ENCODE measurements around the gene PYCR2.
"Not testable (repeated sequence)": the region's sequence is repeated elsewhere in the genome, so short reads cannot be mapped to it uniquely, and the experiment has no call there.

The PYCR2 gene

DNA sequence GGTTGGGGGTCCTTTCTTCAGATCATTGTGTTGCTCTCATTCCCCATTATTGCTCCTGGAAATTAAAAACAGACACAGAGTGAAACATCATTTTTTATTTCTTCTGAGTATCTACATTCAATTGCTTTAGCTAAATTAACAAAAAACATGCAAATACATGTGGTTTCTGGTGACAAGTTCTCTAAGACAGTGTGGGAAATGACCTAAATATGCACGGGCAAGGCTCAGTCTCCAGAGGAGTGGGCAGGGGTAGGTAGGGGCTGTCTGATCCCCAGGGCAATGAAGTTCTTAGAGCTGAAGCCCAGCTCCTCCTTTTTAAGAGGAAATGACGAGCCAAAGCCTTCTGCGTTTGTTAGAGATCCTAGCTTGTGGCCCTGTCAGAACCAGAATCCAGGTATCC, 12.5 kb upstream of the PYCR2 start:
- Histone ChIP-seq H3K4me1 (peaks cover 28% of the 10 kb centered on the region), H3K4me3 (no peak overlapping the region), H3K9ac (peak overlapping the region; percentile 34), H3K9me3 (no peaks in the 10 kb centered on the region), H3K27me3 (no peaks in the 10 kb centered on the region), H3K27ac (no peak overlapping the region), H3K4me2 (peak overlapping the region; percentile 56), H3K36me3 (no peaks in the 10 kb centered on the region), H4K20me1 (no peaks in the 10 kb centered on the region)
- no peak for TF ChIP-seq Cebpa-rat (IDR thresholded peaks at IDR 0.05)

GRCh38 chr1:225936086-225936485, 12.0 kb upstream of the PYCR2 start:
- H3K27me3 ChIP-seq, H3K9me3 ChIP-seq, H4K20me1 ChIP-seq, H3K4me3 ChIP-seq, H3K9ac ChIP-seq, H3K36me3 ChIP-seq, H3K27ac ChIP-seq: not testable (repeated sequence)
- H3K4me1 ChIP-seq: peaks cover 23% of the 10 kb centered on the region
- peak overlapping the region; percentile 56 for H3K4me2 ChIP-seq

DNA sequence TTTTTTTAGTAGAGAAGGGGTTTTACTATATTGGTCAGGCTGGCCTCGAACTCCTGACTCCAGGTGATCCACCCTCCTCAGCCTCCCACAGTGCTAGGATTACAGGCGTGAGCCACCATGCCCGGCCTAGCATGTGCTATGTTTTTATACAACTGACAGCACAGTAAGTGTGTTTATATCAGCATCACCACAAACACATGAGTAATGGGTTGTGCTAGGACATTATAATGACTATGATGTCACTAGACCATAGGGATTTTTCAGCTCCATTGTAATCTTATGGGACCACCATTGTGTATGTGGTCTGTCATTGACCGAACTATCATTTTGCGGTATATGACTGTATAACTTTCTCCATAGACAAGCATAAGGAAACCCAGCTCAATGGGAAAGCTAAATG, 10.7 kb upstream of the PYCR2 start:
- Histone ChIP-seq H4K20me1 (no peaks in the 10 kb centered on the region), H3K27me3 (no peaks in the 10 kb centered on the region), H3K9ac (no peak overlapping the region), H3K27ac (no peak overlapping the region), H3K36me3 (no peaks in the 10 kb centered on the region), H3K9me3 (no peaks in the 10 kb centered on the region), H3K4me3 (no peak overlapping the region), H3K4me2 (no peak overlapping the region), H3K4me1 (peaks cover 14% of the 10 kb centered on the region)
- TF ChIP-seq Cebpa-rat (IDR thresholded peaks at IDR 0.05): no peak

GRCh38 chr1:225933072-225933471, 9.0 kb upstream of the PYCR2 start:
- H3K9me3 ChIP-seq: no peaks in the 10 kb centered on the region
- H3K27me3 ChIP-seq: no peaks in the 10 kb centered on the region
- no peaks in the 10 kb centered on the region for H3K36me3 ChIP-seq
- H3K4me2 ChIP-seq: no peak overlapping the region
- H3K4me1 ChIP-seq: peaks cover 14% of the 10 kb centered on the region
- no peak overlapping the region for H3K27ac ChIP-seq
- no peaks in the 10 kb centered on the region for H4K20me1 ChIP-seq
- H3K4me3 ChIP-seq: no peak overlapping the region
- no peak for TF ChIP-seq Cebpa-rat (IDR thresholded peaks at IDR 0.05)
- H3K9ac ChIP-seq: no peak overlapping the region

DNA sequence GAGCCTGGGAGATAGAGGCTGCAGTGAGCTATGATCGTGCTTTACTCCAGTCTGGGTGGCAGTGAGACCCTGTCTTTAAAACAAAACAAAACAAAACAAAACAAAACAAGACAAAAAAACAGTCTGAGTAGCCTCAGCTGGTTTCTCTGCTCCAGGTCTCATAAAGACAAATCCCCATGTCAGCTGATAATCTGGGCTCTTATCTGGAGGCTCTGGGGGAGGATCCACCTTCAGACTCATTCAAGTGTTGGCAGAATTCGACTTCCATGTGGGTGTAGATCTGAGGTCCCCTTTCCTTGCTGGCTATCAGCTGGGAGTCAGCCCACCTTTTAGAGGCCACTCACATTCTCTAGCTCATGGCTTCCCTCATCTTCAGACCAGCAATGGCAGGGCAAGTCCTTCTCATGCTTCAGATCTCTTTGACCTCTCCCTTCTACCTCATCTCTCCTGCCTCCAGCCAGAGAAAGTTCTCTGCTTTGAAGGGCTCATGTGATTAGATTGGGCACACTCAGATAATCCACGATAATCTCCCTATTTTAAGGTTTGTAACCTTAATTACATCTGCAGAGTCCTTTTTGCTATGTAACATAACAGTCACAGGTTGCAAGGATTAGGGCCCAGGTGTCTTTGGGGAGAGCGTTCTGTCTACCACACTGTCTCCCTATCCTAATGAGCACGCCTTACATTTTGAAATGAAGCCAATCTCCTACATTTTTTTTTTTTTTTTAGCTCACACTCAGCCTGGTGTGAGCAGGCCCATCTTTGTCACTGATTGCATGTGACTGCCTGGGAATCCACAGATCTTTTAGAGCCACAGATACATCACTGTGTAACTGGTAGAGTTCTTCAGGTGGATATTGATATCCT, 7.5 kb upstream of the PYCR2 start:
- H3K27me3 ChIP-seq: no peaks in the 10 kb centered on the region
- H3K4me2 ChIP-seq: no peak overlapping the region
- no peaks in the 10 kb centered on the region for H4K20me1 ChIP-seq
- peaks cover 6% of the 10 kb centered on the region for H3K4me1 ChIP-seq
- no peak overlapping the region for H3K9ac ChIP-seq
- H3K4me3 ChIP-seq: no peak overlapping the region
- no peak for TF ChIP-seq Cebpa-rat (IDR thresholded peaks at IDR 0.05)
- H3K9me3 ChIP-seq: no peaks in the 10 kb centered on the region
- no peak overlapping the region for H3K27ac ChIP-seq
- no peaks in the 10 kb centered on the region for H3K36me3 ChIP-seq

- Histone ChIP-seq H3K9me3 (no peaks in the 10 kb centered on the region), H3K9ac (no peak overlapping the region), H3K4me2 (no peak overlapping the region), H3K27ac (no peak overlapping the region), H3K27me3 (no peaks in the 10 kb centered on the region), H3K36me3 (no peaks in the 10 kb centered on the region), H4K20me1 (no peaks in the 10 kb centered on the region), H3K4me1 (no peaks in the 10 kb centered on the region), H3K4me3 (no peak overlapping the region)
- TF ChIP-seq Cebpa-rat (IDR thresholded peaks at IDR 0.05): no peak
These were observed 6.5 kb upstream of the PYCR2 start for GRCh38 chr1:225930566-225930965.

- H3K4me1 ChIP-seq, H3K9ac ChIP-seq, H3K27me3 ChIP-seq, H3K9me3 ChIP-seq, H3K27ac ChIP-seq, H3K4me3 ChIP-seq, H3K36me3 ChIP-seq, H3K4me2 ChIP-seq, H4K20me1 ChIP-seq: not testable (repeated sequence)
These were observed 5.4 kb upstream of the PYCR2 start for GRCh38 chr1:225929462-225929861.

DNA sequence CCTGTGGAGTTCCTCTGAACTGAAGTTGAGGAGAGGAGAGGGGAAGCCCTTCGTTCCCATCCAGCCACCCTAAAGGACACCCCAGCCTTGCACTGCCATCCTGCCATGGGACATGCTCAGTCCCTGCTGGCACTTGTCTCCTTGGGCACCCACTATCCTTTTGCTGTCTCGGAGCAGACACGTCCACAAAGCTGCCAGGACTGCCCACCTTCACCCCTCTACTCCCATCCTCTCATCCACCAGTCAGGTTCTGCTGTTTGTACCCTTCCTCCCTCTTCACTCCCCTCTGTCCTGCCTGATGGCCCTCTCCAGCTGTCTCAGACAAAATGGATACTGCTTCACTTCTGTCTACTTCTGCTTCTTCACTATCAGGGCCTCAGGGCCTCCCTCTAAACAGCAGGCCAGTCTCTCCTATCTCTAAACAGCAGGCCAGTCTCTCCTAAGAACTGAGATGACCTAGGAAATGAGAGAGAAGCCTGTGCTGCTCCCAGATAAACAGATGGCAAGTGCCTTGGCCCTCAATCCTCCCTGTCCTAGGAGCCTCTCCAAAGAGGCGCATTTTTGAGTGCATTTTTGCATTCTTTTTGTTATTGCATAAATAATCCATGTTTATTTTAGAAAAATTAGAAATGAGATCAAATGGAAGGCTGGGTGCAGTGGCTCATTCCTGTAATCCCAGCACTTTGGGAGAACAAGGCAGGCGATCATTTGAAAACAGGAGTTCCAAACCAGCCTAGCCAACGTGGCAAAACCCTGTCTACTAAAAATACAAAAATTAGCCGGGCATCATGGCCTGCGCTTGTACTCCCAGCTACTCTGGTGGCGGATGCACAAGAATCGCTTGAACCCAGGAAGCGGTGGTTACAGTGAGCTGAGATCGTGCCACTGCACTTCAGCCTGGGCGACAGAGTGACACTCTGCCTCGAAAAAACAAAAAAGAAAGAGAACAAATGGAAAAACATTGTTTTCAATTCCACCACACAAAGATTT, 4.4 kb upstream of the PYCR2 start:
- Histone ChIP-seq H4K20me1 (no peaks in the 10 kb centered on the region), H3K27me3 (no peaks in the 10 kb centered on the region), H3K4me3 (no peak overlapping the region), H3K27ac (peak overlapping the region; percentile 13; the same call in 1 of the 2 replicates), H3K9ac (no peak overlapping the region), H3K4me1 (peaks cover 7% of the 10 kb centered on the region; the same call in 1 of the 2 replicates), H3K4me2 (no peak overlapping the region), H3K36me3 (no peaks in the 10 kb centered on the region), H3K9me3 (no peaks in the 10 kb centered on the region)
- TF ChIP-seq Cebpa-rat (IDR thresholded peaks at IDR 0.05): no peak

GRCh38 chr1:225926551-225927113, 2.6 kb upstream of the PYCR2 start:
- no peak for TF ChIP-seq Cebpa-rat (IDR thresholded peaks at IDR 0.05)
- Histone ChIP-seq H3K27me3 (no peaks in the 10 kb centered on the region), H3K4me3 (no peak overlapping the region), H3K36me3 (peaks cover 11% of the 10 kb centered on the region), H3K4me2 (no peak overlapping the region), H4K20me1 (peaks cover 11% of the 10 kb centered on the region; the same call in 1 of the 2 replicates), H3K9ac (no peak overlapping the region), H3K9me3 (no peaks in the 10 kb centered on the region), H3K27ac (no peak overlapping the region), H3K4me1 (peaks cover 26% of the 10 kb centered on the region)

GRCh38 chr1:225923381-225923691, 714 bp downstream of the PYCR2 start:
- H4K20me1 ChIP-seq: peaks cover 32% of the 10 kb centered on the region; the same call in 1 of the 2 replicates
- no peaks in the 10 kb centered on the region for H3K9me3 ChIP-seq
- peaks cover 51% of the 10 kb centered on the region for H3K4me1 ChIP-seq
- peaks cover 42% of the 10 kb centered on the region for H3K36me3 ChIP-seq
- peak overlapping the region; percentile 92 for H3K4me3 ChIP-seq
- H3K9ac ChIP-seq: peak overlapping the region; percentile 97
- no peaks in the 10 kb centered on the region for H3K27me3 ChIP-seq
- H3K27ac ChIP-seq: peak overlapping the region; percentile 98
- TF ChIP-seq Cebpa-rat (IDR thresholded peaks at IDR 0.05): no peak
- H3K4me2 ChIP-seq: peak overlapping the region; percentile 94
